ENCODE data around the gene SLCO4A1. TPM values are rescaled to one million over a fixed set of nuclear protein-coding genes. Genes with fewer than 3 reads are reported as not detected.
A peak's percentile ranks its signal among the peaks of the same experiment; 100 is the strongest.

SLCO4A1 gene
- total and polyA plus RNA-seq, 11 donors = 1.00 to 54.0 (median 11.5) TPM

GRCh38 chr20:62597416-62598115, 44.7 kb upstream of the SLCO4A1 start:
- H3K4me1 ChIP-seq = peaks cover 0 to 22% (median 0%) of the 10 kb centered on the region in 12 donors
- TF ChIP-seq, protein P1, sequence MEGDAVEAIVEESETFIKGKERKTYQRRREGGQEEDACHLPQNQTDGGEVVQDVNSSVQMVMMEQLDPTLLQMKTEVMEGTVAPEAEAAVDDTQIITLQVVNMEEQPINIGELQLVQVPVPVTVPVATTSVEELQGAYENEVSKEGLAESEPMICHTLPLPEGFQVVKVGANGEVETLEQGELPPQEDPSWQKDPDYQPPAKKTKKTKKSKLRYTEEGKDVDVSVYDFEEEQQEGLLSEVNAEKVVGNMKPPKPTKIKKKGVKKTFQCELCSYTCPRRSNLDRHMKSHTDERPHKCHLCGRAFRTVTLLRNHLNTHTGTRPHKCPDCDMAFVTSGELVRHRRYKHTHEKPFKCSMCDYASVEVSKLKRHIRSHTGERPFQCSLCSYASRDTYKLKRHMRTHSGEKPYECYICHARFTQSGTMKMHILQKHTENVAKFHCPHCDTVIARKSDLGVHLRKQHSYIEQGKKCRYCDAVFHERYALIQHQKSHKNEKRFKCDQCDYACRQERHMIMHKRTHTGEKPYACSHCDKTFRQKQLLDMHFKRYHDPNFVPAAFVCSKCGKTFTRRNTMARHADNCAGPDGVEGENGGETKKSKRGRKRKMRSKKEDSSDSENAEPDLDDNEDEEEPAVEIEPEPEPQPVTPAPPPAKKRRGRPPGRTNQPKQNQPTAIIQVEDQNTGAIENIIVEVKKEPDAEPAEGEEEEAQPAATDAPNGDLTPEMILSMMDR (IDR thresholded peaks at IDR 0.05) = no peak
- no peak for TF ChIP-seq POLR2A (IDR thresholded peaks at IDR 0.05)
- no peaks in the 10 kb centered on the region for H3K9me3 ChIP-seq
- 82 to 86% (median 84%) methylated on average over 7 to 15 of the region's 15 CpGs for WGBS, 4 donors
- H3K27me3 ChIP-seq = peaks cover 0 to 45% (median 11%) of the 10 kb centered on the region in 9 donors
- no peak for ATAC-seq
- H3K36me3 ChIP-seq = no peaks in the 10 kb centered on the region
- intact Hi-C loops (cut with DNase I) = no loop called here
- DNase-seq = peak in 2 of 5 donors; percentile 24 to 49
- no peak overlapping the region for H3K27ac ChIP-seq
- no peak overlapping the region for H3K4me3 ChIP-seq

DNA sequence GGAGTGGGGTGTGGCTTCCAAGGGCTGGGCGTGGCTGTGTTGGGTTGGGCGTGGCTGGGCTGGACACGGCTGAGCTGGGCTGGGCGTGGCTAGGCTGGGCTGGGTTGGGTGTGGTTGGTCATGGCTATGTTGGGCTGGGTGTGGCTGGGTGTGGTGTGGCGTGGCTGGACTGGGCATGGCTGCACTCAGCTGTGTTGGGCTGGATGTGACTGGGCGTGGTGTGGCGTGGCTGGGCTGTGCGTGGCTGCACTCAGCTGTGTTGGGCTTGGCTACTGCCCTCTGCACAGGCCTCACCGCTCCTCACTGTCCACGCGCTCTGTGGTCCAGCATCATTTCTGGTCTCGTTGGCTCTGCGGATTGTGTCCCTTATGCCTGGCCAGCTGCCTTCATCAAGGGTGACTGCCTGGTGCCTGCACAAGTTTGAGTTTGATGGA, 43.5 kb upstream of the SLCO4A1 start:
- Histone ChIP-seq H3K4me3 (no peak overlapping the region), H3K9me3 (no peaks in the 10 kb centered on the region), H3K27ac (no peak overlapping the region), H3K4me1 (peaks cover 3 to 33% (median 9%) of the 10 kb centered on the region in 12 donors), H3K27me3 (peaks cover 0 to 38% (median 11%) of the 10 kb centered on the region in 9 donors), H3K36me3 (no peaks in the 10 kb centered on the region)
- intact Hi-C loops (cut with DNase I) = no loop called here
- ATAC-seq = no peak
- WGBS, 4 donors = 81 to 86% (median 84%) methylated on average over 7 to 13 of the region's 13 CpGs
- DNase-seq = peak in 3 of 5 donors; percentile 16 to 61 (median 31)
- TF ChIP-seq, protein P1 (IDR thresholded peaks at IDR 0.05) = no peak
- no peak for TF ChIP-seq POLR2A (IDR thresholded peaks at IDR 0.05)

GRCh38 chr20:62599216-62600110, 42.8 kb upstream of the SLCO4A1 start:
- TF ChIP-seq, protein P1 (IDR thresholded peaks at IDR 0.05) = no peak
- no peak for TF ChIP-seq POLR2A (IDR thresholded peaks at IDR 0.05)
- H3K36me3 ChIP-seq = no peaks in the 10 kb centered on the region
- intact Hi-C loops (cut with DNase I) = no loop called here
- ATAC-seq (no peak), DNase-seq (peak in 2 of 5 donors; percentile 23 to 46)
- WGBS, 4 donors = 87 to 88% (median 88%) methylated on average over 32 to 34 of the region's 34 CpGs
- H3K9me3 ChIP-seq = no peaks in the 10 kb centered on the region
- H3K27ac ChIP-seq = no peak overlapping the region
- H3K27me3 ChIP-seq = peaks cover 0 to 35% (median 11%) of the 10 kb centered on the region in 9 donors
- H3K4me3 ChIP-seq = no peak overlapping the region
- peaks cover 3 to 39% (median 13%) of the 10 kb centered on the region in 12 donors for H3K4me1 ChIP-seq

DNA sequence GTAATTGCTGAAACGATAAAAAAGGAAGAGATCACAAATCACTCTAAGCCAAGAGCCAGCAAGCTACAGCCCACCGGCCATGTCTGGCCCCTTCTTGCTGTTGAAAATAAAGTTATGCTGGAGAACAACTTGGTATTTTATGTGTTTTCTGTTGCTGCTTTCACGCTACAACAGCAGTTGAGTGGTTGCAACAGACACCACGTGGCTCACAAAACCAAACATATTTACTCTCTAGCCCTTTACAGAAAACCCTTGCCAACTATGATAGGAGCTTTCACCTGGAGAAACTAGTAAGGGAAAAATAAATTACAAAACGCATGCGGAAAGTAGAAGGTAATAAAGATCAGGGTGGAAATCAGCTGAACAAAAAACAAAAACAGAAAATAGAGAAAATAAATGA, 41.1 kb upstream of the SLCO4A1 start:
- H3K27me3 ChIP-seq = peaks cover 0 to 33% (median 8%) of the 10 kb centered on the region in 9 donors
- no peak for ATAC-seq
- DNase-seq = peak in 1 of 5 donors; percentile 17
- intact Hi-C loops (cut with DNase I) = no loop called here
- H3K9me3 ChIP-seq = no peaks in the 10 kb centered on the region
- H3K4me3 ChIP-seq = no peak overlapping the region
- H3K4me1 ChIP-seq = peaks cover 3 to 52% (median 17%) of the 10 kb centered on the region in 12 donors
- 81 to 88% (median 85%) methylated on average over 6 of the region's 6 CpGs for WGBS, 4 donors
- TF ChIP-seq, protein P1 (IDR thresholded peaks at IDR 0.05) = no peak
- no peak for TF ChIP-seq POLR2A (IDR thresholded peaks at IDR 0.05)
- H3K36me3 ChIP-seq = no peaks in the 10 kb centered on the region
- H3K27ac ChIP-seq = no peak overlapping the region
